HEK293 (cell line): ENCODE data around the gene DLGAP4.

Source experiments
- CTCF ChIA-PET: fragments of 350-600 bp; formaldehyde crosslinking; extraction: SDS; loops from one replicate; lab custom pipeline; 2021; ENCODE audit warnings: antibody characterized with exemption; lab: Yijun Ruan, JAX
- POLR2A ChIA-PET: fragments of 300-600 bp; formaldehyde crosslinking; extraction: SDS; loops from one replicate; lab custom pipeline; 2020; ENCODE audit warnings: antibody characterized with exemption, inconsistent platforms; lab: Yijun Ruan, JAX
- H3K27ac ChIP-seq: fragments of 200-500 bp; sonication (Bioruptor generic); 2 replicates; pipeline ENCODE4 v1.5.1; 2014; ENCODE audit warnings: low read depth, low read length, control low read depth, inconsistent platforms; ENCODE audit errors: extremely low read depth
- H3K36me3 ChIP-seq, 2 experiments: fragments of 200-500 bp in 1 of 2; sonication (Bioruptor generic) in 1 of 2; 1 replicate in 1 of 2; 2 replicates in 1 of 2; pipeline ENCODE4 v1.5.1; 2014 to 2017; ENCODE audit warnings: inconsistent platforms in 2 of 2, low read length in 2 of 2; ENCODE audit not compliant: control insufficient read depth in 2 of 2, insufficient read depth in 1 of 2
- H3K4me1 ChIP-seq: fragments of 200-500 bp; sonication (Bioruptor generic); 2 replicates; pipeline ENCODE4 v1.5.1; 2014; ENCODE audit warnings: mild to moderate bottlenecking, low read length, inconsistent platforms; ENCODE audit not compliant: control insufficient read depth, insufficient read depth
- H3K4me3 ChIP-seq: 2 replicates; pipeline ENCODE4 v1.5.1; 2011; ENCODE audit warnings: low read depth, mild to moderate bottlenecking, control low read depth, low read length, moderate library complexity
- H3K9me3 ChIP-seq: fragments of 200-500 bp; sonication (Bioruptor generic); 2 replicates; pipeline ENCODE4 v1.5.1; 2014; ENCODE audit warnings: low read depth, low read length, inconsistent platforms; ENCODE audit not compliant: control insufficient read depth, insufficient read depth
- GLI2 ChIP-seq: fragments of 450-650 bp; formaldehyde crosslinking; IDR thresholded peaks from 2 replicates; pipeline ENCODE4; 2017; ENCODE audit warnings: missing biosample characterization, missing genetic modification characterization, low read depth, borderline replicate concordance
- GLI4 ChIP-seq: fragments of 450-650 bp; formaldehyde crosslinking; IDR thresholded peaks from 2 replicates; pipeline ENCODE4 v1.5.1; 2016; ENCODE audit warnings: missing biosample characterization, missing genetic modification characterization
- HOXC10 ChIP-seq: sonication (generic); formaldehyde crosslinking; IDR thresholded peaks from 2 replicates; pipeline ENCODE4 v1.8.1; 2023; ENCODE audit warnings: mild to moderate bottlenecking, missing genetic modification reagents
- KLF10 ChIP-seq: fragments of 450-650 bp; IDR thresholded peaks from 2 replicates; pipeline ENCODE4 v1.5.1; 2018; ENCODE audit warnings: missing biosample characterization, mild to moderate bottlenecking, missing genetic modification characterization
- KLF9 ChIP-seq: fragments of 450-650 bp; formaldehyde crosslinking; IDR thresholded peaks from 2 replicates; pipeline ENCODE4 v1.5.1; 2016; ENCODE audit warnings: missing biosample characterization, missing genetic modification characterization, low read depth
- SCRT1 ChIP-seq: fragments of 450-650 bp; formaldehyde crosslinking; IDR thresholded peaks from 2 replicates; pipeline ENCODE4 v1.5.1; 2016; ENCODE audit warnings: missing biosample characterization, missing genetic modification characterization, borderline replicate concordance
- SP2 ChIP-seq: fragments of 450-650 bp; formaldehyde crosslinking; IDR thresholded peaks from 2 replicates; pipeline ENCODE4 v1.5.1; 2016; ENCODE audit warnings: missing biosample characterization, missing genetic modification characterization
- SP7 ChIP-seq: fragments of 450-650 bp; formaldehyde crosslinking; IDR thresholded peaks from 2 replicates; pipeline ENCODE4 v1.5.1; 2016; ENCODE audit warnings: missing biosample characterization, missing genetic modification characterization
- ZNF157 ChIP-seq: fragments of 450-650 bp; formaldehyde crosslinking; IDR thresholded peaks from 2 replicates; pipeline ENCODE4 v1.5.1; 2016; ENCODE audit warnings: missing biosample characterization, missing genetic modification characterization
- ZNF184 ChIP-seq: fragments of 450-650 bp; IDR thresholded peaks from 2 replicates; pipeline ENCODE4 v1.5.1; 2018; ENCODE audit warnings: missing biosample characterization, mild to moderate bottlenecking, missing genetic modification characterization
- ZNF354C ChIP-seq: fragments of 450-650 bp; formaldehyde crosslinking; IDR thresholded peaks from 2 replicates; pipeline ENCODE4 v1.5.1; 2016; ENCODE audit warnings: missing biosample characterization, missing genetic modification characterization, low read depth, borderline replicate concordance
- ZNF501 ChIP-seq: fragments of 450-650 bp; formaldehyde crosslinking; IDR thresholded peaks from 2 replicates; pipeline ENCODE4 v1.5.1; 2016; ENCODE audit warnings: missing biosample characterization, missing genetic modification characterization
- ZNF560 ChIP-seq: fragments of 450-650 bp; formaldehyde crosslinking; IDR thresholded peaks from 2 replicates; pipeline ENCODE4 v1.5.1; 2017; ENCODE audit warnings: missing biosample characterization, missing genetic modification characterization, borderline replicate concordance
- ZNF658 ChIP-seq: fragments of 450-650 bp; formaldehyde crosslinking; IDR thresholded peaks from 2 replicates; pipeline ENCODE4; 2016; ENCODE audit warnings: missing biosample characterization, missing genetic modification characterization
- ZNF677 ChIP-seq: fragments of 450-650 bp; IDR thresholded peaks from 2 replicates; pipeline ENCODE4 v1.5.0; 2018; ENCODE audit warnings: missing biosample characterization, mild to moderate bottlenecking, missing genetic modification characterization, moderate library complexity
- ZNF785 ChIP-seq: fragments of 450-650 bp; formaldehyde crosslinking; IDR thresholded peaks from 2 replicates; pipeline ENCODE4 v1.5.1; 2016; ENCODE audit warnings: missing biosample characterization, missing genetic modification characterization
- ZSCAN23 ChIP-seq: fragments of 450-650 bp; formaldehyde crosslinking; IDR thresholded peaks from 2 replicates; pipeline ENCODE4 v1.5.1; 2016; ENCODE audit warnings: missing biosample characterization, missing genetic modification characterization
- TF ChIP-seq, protein P1 (sequence below): fragments of 450-650 bp; formaldehyde crosslinking; IDR thresholded peaks from 2 replicates; pipeline ENCODE4 v1.5.1; 2016; ENCODE audit warnings: missing biosample characterization, missing genetic modification characterization
- TF ChIP-seq, protein P2 (sequence below): fragments of 450-650 bp; formaldehyde crosslinking; IDR thresholded peaks from 2 replicates; pipeline ENCODE4 v1.5.1; 2016; ENCODE audit warnings: missing biosample characterization, missing genetic modification characterization
- TF ChIP-seq, protein P3 (sequence below): fragments of 450-650 bp; formaldehyde crosslinking; IDR thresholded peaks from 2 replicates; pipeline ENCODE4 v1.5.1; 2017; ENCODE audit warnings: missing biosample characterization, missing genetic modification characterization
- TF ChIP-seq, protein P4 (sequence below): fragments of 450-650 bp; formaldehyde crosslinking; IDR thresholded peaks from 2 replicates; pipeline ENCODE4 v1.5.1; 2016; ENCODE audit warnings: missing biosample characterization, missing genetic modification characterization
- TF ChIP-seq, protein P5 (sequence below): fragments of 450-650 bp; formaldehyde crosslinking; IDR thresholded peaks from 2 replicates; pipeline ENCODE4; 2016; ENCODE audit warnings: missing biosample characterization, missing genetic modification characterization

The DLGAP4 gene

DNA sequence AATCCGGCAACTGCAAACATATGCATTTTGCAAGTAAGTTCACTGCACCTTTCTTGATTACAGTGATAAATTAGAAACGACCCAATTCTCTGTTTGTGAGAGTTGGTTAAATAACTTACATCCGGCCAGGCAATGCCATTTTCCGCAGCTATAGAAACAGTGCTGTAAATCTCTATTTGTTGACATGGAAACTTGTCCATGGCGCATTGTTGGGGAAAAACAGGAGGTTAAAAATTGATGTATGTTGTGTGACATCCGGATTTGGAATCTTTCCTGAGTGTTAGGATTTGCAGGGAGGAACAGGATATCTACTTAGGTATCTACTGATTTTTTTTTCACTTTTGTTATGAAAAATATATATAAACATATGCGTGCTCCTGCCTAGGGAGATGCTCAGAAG is 66.5 kb downstream of the DLGAP4 start:
- no peak for TF ChIP-seq ZNF785 (tag by site-specific recombination)
- no peak for TF ChIP-seq SCRT1 (tag by site-specific recombination)
- TF ChIP-seq ZNF501 (tag by site-specific recombination): no peak
- no peak for TF ChIP-seq SP2 (tag by site-specific recombination)
- TF ChIP-seq ZNF354C (tag by site-specific recombination): no peak
- no peak for TF ChIP-seq ZNF157 (tag by site-specific recombination)
- TF ChIP-seq ZNF677 (tag by site-specific recombination): no peak
- TF ChIP-seq, protein P1, sequence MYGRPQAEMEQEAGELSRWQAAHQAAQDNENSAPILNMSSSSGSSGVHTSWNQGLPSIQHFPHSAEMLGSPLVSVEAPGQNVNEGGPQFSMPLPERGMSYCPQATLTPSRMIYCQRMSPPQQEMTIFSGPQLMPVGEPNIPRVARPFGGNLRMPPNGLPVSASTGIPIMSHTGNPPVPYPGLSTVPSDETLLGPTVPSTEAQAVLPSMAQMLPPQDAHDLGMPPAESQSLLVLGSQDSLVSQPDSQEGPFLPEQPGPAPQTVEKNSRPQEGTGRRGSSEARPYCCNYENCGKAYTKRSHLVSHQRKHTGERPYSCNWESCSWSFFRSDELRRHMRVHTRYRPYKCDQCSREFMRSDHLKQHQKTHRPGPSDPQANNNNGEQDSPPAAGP: no peak
- TF ChIP-seq GLI2: no peak
- TF ChIP-seq ZNF658 (tag by site-specific recombination): no peak
- no peak for TF ChIP-seq ZNF560 (tag by site-specific recombination)
- TF ChIP-seq, protein P2, sequence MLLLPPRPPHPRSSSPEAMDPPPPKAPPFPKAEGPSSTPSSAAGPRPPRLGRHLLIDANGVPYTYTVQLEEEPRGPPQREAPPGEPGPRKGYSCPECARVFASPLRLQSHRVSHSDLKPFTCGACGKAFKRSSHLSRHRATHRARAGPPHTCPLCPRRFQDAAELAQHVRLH (tag by site-specific recombination): no peak
- TF ChIP-seq GLI4 (tag by site-specific recombination): no peak
- TF ChIP-seq, protein P3, sequence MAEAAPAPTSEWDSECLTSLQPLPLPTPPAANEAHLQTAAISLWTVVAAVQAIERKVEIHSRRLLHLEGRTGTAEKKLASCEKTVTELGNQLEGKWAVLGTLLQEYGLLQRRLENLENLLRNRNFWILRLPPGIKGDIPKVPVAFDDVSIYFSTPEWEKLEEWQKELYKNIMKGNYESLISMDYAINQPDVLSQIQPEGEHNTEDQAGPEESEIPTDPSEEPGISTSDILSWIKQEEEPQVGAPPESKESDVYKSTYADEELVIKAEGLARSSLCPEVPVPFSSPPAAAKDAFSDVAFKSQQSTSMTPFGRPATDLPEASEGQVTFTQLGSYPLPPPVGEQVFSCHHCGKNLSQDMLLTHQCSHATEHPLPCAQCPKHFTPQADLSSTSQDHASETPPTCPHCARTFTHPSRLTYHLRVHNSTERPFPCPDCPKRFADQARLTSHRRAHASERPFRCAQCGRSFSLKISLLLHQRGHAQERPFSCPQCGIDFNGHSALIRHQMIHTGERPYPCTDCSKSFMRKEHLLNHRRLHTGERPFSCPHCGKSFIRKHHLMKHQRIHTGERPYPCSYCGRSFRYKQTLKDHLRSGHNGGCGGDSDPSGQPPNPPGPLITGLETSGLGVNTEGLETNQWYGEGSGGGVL (tag by site-specific recombination): no peak
- TF ChIP-seq, protein P4, sequence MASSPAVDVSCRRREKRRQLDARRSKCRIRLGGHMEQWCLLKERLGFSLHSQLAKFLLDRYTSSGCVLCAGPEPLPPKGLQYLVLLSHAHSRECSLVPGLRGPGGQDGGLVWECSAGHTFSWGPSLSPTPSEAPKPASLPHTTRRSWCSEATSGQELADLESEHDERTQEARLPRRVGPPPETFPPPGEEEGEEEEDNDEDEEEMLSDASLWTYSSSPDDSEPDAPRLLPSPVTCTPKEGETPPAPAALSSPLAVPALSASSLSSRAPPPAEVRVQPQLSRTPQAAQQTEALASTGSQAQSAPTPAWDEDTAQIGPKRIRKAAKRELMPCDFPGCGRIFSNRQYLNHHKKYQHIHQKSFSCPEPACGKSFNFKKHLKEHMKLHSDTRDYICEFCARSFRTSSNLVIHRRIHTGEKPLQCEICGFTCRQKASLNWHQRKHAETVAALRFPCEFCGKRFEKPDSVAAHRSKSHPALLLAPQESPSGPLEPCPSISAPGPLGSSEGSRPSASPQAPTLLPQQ (tag by site-specific recombination): no peak
- Histone ChIP-seq H3K9me3 (no peaks in the 10 kb centered on the region), H3K4me1 (no peaks in the 10 kb centered on the region), H3K36me3 (no peaks in the 10 kb centered on the region), H3K4me3 (no peak overlapping the region), H3K27ac (no peak overlapping the region)
- ChIA-PET CTCF (no interaction called here), POLR2A (no interaction called here)

DNA sequence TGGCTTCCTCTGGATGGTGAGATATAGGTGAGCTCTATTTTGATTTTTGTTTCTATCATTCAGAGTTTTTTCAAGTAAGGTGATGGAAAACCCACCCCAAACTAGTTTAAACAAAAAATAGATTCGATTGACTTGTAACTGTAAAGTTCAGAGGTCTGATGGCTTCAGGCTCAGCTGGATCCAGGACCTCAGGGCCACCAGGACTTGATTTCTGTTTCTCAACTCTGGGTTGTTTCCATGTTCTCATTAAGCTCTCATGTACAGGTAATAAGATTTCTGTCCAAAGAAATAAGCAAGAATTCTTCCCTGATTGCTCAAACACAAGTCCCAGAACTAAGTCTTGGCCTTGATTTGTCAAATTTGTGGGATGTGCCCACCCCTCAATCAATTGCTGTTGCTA is 67.0 kb downstream of the DLGAP4 start:
- Histone ChIP-seq H3K9me3 (no peaks in the 10 kb centered on the region), H3K27ac (no peak overlapping the region), H3K36me3 (no peaks in the 10 kb centered on the region), H3K4me1 (no peaks in the 10 kb centered on the region), H3K4me3 (no peak overlapping the region)
- CTCF ChIA-PET: no interaction called here
- POLR2A ChIA-PET: no interaction called here
- TF ChIP-seq HOXC10 (CRISPR knock-in tag): no peak
- TF ChIP-seq ZSCAN23 (tag by site-specific recombination): no peak
- TF ChIP-seq ZNF184 (tag by site-specific recombination): no peak
- no peak for TF ChIP-seq KLF10
- no peak for TF ChIP-seq SP7 (tag by site-specific recombination)
- TF ChIP-seq, protein P5, sequence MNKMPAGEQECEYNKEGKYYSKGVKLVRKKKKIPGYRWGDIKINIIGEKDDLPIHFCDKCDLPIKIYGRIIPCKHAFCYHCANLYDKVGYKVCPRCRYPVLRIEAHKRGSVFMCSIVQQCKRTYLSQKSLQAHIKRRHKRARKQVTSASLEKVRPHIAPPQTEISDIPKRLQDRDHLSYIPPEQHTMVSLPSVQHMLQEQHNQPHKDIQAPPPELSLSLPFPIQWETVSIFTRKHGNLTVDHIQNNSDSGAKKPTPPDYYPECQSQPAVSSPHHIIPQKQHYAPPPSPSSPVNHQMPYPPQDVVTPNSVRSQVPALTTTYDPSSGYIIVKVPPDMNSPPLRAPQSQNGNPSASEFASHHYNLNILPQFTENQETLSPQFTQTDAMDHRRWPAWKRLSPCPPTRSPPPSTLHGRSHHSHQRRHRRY (tag by site-specific recombination): no peak
- no peak for TF ChIP-seq KLF9 (tag by site-specific recombination)
